ENCODE results near the gene ATP2C2.
"Not testable (repeated sequence)": the region's sequence is repeated elsewhere in the genome, so short reads cannot be mapped to it uniquely, and the experiment has no call there.

Gene ATP2C2

DNA sequence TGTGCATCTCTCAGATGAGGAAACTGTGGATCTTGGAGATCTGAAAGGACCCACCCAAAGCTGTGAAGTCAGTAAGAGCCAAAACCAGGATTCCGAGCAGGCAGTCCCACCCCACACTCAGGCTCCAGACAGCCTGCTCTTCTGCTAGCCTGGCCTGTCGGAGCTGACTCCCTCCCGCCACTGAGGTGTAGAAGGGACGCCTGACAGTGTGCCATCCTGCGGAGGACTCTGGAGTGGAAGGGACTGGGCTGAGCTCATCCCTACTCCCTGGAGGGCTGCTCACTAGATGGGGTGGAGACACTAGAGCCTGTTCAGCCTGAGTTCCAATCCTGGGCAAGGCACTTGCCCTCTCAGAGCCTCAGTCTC, 37.7 kb upstream of the ATP2C2 start:
- Histone ChIP-seq H3K4me3 (ENCODE audit: low read length) (no peak overlapping the region), H3K4me1 (ENCODE audit: control insufficient read depth, insufficient read depth, low read length) (peaks cover 19% of the 10 kb centered on the region), H3K9me3 (ENCODE audit: control insufficient read depth, low read length) (no peaks in the 10 kb centered on the region), H3K27me3 (ENCODE audit: control insufficient read depth, insufficient read depth, low read length) (no peaks in the 10 kb centered on the region), H3K9ac (ENCODE audit: low read length) (no peak overlapping the region), H3K36me3 (ENCODE audit: control insufficient read depth, insufficient read depth, low read length) (no peaks in the 10 kb centered on the region)

DNA sequence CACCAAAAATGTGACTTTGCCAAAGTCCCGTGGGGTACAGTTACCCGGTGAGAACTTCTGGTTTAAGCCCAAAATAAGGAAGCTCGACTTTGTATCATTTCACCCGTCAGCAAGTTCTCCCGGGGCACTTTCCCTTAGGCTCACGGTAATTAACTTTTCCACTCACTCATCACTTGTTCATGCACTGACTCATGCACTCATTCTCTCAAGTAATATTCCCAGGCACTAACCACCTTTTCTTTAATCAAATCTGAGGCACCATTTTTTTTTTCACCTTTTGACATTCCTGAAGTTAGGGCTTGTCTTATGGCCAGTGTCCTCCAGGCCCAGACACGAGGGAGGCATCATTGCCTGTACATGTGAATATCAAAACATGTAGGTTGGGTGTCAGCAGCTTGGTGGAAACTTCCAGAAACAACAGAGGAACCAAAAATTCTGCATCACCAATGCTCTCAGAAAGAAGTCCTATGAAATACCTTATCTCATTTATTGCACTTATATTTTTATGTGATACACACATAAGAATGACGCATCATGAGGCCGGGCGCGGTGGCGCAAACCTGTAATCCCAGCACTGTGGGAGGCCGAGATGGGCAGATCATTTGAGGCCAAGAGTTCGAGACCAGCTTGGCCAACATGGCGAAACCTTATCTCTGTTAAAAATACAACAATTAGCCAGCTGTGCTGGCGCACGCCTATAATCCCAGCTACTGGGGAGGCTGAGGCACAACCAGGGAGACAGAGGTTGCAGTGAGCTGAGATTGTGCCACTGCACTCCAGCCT, 36.1 kb upstream of the ATP2C2 start:
- Histone ChIP-seq H3K9me3 (ENCODE audit: control insufficient read depth, low read length) (no peaks in the 10 kb centered on the region), H3K9ac (ENCODE audit: low read length) (no peak overlapping the region), H3K36me3 (ENCODE audit: control insufficient read depth, insufficient read depth, low read length) (no peaks in the 10 kb centered on the region), H3K4me1 (ENCODE audit: control insufficient read depth, insufficient read depth, low read length) (peaks cover 19% of the 10 kb centered on the region), H3K27me3 (ENCODE audit: control insufficient read depth, insufficient read depth, low read length) (no peaks in the 10 kb centered on the region), H3K4me3 (ENCODE audit: low read length) (no peak overlapping the region)

DNA sequence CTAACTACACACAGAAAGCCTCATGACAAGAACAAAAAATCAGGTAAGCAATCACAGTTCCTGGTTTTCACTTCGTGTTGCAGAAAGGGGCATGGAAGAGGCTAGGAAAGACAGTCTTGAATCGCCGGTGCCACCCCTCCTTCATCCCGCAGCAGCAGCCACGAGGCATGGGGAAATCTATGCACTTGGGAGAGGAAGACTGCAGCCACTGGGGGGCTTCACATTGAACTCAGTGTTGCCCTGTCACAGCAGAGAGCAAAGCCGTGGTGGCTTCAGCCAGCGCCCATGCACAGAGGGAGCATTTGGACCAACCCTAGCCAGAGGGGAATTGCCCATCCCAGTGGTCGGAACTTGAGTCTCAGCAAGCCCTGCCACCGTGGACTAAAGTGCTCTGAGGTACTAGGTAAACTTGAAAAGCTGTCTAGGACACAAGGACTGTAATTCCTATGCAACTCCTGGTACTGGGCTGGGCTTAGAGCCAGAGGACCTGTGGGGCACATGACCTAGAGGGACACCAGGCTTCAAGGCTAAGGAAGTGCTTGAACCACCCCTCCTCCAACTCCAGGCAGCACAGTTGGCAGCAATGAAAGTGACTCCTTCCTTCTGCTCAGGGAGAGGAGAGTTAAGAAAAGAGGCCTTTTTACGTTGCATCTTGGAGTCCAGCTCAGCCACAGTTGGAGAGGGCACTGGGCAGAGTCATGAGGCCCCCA, 35.2 kb upstream of the ATP2C2 start:
- Histone ChIP-seq H3K36me3 (ENCODE audit: control insufficient read depth, insufficient read depth, low read length) (no peaks in the 10 kb centered on the region), H3K27me3 (ENCODE audit: control insufficient read depth, insufficient read depth, low read length) (no peaks in the 10 kb centered on the region), H3K9me3 (ENCODE audit: control insufficient read depth, low read length) (no peaks in the 10 kb centered on the region), H3K4me3 (ENCODE audit: low read length) (no peak overlapping the region), H3K9ac (ENCODE audit: low read length) (no peak overlapping the region), H3K4me1 (ENCODE audit: control insufficient read depth, insufficient read depth, low read length) (peaks cover 19% of the 10 kb centered on the region)

DNA sequence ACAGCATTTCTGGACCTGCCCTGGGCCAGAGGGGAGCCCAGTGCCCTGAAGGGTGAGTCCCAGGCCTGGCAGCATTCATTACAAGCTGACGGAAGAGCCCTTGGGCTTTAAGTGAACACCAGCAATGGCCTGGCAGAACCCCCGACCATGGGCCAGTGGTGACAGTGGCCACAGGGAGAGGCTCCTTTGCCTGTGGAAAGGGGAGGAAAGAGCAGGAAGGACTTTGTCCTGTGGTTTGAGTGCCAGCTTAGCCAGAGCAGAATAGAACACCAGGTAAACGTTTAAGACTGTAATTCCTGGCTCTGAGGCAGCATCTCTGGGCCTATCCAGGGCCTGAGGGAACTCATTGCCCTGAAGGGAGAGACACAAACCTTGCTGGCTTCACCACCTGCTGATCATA, 34.3 kb upstream of the ATP2C2 start:
- no peaks in the 10 kb centered on the region for H3K27me3 ChIP-seq (ENCODE audit: control insufficient read depth, insufficient read depth, low read length)
- H3K36me3 ChIP-seq (ENCODE audit: control insufficient read depth, insufficient read depth, low read length) = no peaks in the 10 kb centered on the region
- no peaks in the 10 kb centered on the region for H3K9me3 ChIP-seq (ENCODE audit: control insufficient read depth, low read length)
- no peak overlapping the region for H3K9ac ChIP-seq (ENCODE audit: low read length)
- H3K4me1 ChIP-seq (ENCODE audit: control insufficient read depth, insufficient read depth, low read length) = peaks cover 19% of the 10 kb centered on the region
- no peak overlapping the region for H3K4me3 ChIP-seq (ENCODE audit: low read length)

DNA sequence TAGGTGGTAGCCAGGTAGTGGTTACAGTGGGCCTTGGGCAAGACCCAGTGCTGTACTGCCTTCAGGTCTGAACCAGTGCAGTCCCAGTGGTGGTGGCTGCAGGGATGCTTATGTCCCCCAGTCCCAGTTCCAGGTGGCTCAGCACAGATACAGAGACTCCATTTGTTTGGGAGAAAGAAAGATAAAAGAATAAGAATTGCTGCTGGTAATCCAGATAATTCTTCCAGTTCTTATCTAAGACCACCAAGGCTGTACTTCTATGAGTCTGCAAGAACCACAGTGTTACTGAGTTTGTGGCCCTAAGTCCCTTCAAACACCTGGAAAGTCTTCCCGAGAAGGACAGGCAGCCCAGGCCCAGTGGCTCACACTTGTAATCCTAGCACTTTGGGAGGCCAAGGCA, 33.9 kb upstream of the ATP2C2 start:
- peaks cover 19% of the 10 kb centered on the region for H3K4me1 ChIP-seq (ENCODE audit: control insufficient read depth, insufficient read depth, low read length)
- no peaks in the 10 kb centered on the region for H3K9me3 ChIP-seq (ENCODE audit: control insufficient read depth, low read length)
- no peak overlapping the region for H3K4me3 ChIP-seq (ENCODE audit: low read length)
- no peak overlapping the region for H3K9ac ChIP-seq (ENCODE audit: low read length)
- H3K27me3 ChIP-seq (ENCODE audit: control insufficient read depth, insufficient read depth, low read length) = no peaks in the 10 kb centered on the region
- H3K36me3 ChIP-seq (ENCODE audit: control insufficient read depth, insufficient read depth, low read length) = no peaks in the 10 kb centered on the region

DNA sequence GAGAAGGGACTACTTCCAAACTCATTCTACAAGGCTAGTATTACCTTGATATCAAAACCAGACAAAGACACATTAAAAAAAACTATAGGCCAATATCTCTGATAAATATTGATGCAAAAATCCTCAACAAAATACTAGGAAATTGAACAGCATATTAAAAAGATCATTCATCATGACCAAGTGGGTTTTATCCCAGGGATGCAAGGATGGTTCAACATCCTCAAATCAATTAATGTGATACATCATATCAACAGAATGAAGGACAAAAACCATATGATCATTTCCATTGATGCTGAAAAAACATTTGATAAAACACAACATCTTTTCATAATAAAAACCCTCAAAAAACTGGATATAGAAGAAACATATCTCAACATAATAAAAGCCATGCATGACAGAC, 31.1 kb upstream of the ATP2C2 start:
- not testable (repeated sequence) for H3K4me3 ChIP-seq (ENCODE audit: low read length); H3K9me3 ChIP-seq (ENCODE audit: control insufficient read depth, low read length); H3K27me3 ChIP-seq (ENCODE audit: control insufficient read depth, insufficient read depth, low read length); H3K9ac ChIP-seq (ENCODE audit: low read length); H3K36me3 ChIP-seq (ENCODE audit: control insufficient read depth, insufficient read depth, low read length)
- H3K4me1 ChIP-seq (ENCODE audit: control insufficient read depth, insufficient read depth, low read length) = peaks cover 19% of the 10 kb centered on the region

DNA sequence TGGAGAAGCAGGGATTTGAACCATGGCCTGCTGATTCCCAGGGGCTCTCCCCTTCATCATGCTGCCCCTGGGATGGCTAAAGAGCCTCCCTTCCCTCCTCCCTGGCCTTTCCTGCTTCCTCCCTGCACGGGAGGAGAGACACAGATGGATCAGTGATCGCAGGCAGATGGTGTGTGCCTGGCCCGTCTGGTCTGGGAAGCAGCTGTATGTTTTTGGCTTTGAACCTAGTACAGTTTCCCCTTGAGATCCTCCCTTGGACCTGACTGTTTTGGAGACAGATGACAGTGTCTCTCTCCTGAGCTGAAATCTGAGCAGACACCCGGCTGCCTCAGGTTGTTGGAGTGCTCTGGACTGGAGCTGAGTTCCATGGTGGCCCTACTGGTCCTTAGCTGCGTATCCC, 29.0 kb upstream of the ATP2C2 start:
- peaks cover 4% of the 10 kb centered on the region for H3K4me1 ChIP-seq (ENCODE audit: control insufficient read depth, insufficient read depth, low read length)
- no peaks in the 10 kb centered on the region for H3K9me3 ChIP-seq (ENCODE audit: control insufficient read depth, low read length)
- no peaks in the 10 kb centered on the region for H3K27me3 ChIP-seq (ENCODE audit: control insufficient read depth, insufficient read depth, low read length)
- H3K36me3 ChIP-seq (ENCODE audit: control insufficient read depth, insufficient read depth, low read length) = no peaks in the 10 kb centered on the region
- H3K9ac ChIP-seq (ENCODE audit: low read length) = no peak overlapping the region
- H3K4me3 ChIP-seq (ENCODE audit: low read length) = no peak overlapping the region

DNA sequence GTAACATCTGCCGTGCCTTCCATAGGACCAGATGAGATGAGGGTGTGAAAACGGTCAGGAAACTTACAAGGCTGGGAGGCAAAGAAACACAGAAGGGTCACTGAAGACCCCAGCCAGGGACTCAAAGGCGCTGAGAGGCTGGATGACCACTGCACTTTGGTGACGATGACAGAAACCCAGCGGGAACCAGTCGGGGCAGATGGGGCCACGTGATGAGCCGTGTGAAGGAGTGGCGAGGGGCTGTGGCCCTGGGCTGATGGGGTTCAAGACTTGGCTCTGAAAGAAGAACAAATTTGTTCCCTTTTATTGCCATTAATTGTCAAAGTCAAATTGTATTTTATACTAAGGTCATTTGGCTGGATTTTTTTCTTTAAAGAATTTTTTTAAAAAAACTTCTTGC, 28.6 kb upstream of the ATP2C2 start:
- Histone ChIP-seq H3K4me1 (ENCODE audit: control insufficient read depth, insufficient read depth, low read length) (no peaks in the 10 kb centered on the region), H3K9ac (ENCODE audit: low read length) (no peak overlapping the region), H3K27me3 (ENCODE audit: control insufficient read depth, insufficient read depth, low read length) (no peaks in the 10 kb centered on the region), H3K4me3 (ENCODE audit: low read length) (no peak overlapping the region), H3K36me3 (ENCODE audit: control insufficient read depth, insufficient read depth, low read length) (no peaks in the 10 kb centered on the region), H3K9me3 (ENCODE audit: control insufficient read depth, low read length) (no peaks in the 10 kb centered on the region)

DNA sequence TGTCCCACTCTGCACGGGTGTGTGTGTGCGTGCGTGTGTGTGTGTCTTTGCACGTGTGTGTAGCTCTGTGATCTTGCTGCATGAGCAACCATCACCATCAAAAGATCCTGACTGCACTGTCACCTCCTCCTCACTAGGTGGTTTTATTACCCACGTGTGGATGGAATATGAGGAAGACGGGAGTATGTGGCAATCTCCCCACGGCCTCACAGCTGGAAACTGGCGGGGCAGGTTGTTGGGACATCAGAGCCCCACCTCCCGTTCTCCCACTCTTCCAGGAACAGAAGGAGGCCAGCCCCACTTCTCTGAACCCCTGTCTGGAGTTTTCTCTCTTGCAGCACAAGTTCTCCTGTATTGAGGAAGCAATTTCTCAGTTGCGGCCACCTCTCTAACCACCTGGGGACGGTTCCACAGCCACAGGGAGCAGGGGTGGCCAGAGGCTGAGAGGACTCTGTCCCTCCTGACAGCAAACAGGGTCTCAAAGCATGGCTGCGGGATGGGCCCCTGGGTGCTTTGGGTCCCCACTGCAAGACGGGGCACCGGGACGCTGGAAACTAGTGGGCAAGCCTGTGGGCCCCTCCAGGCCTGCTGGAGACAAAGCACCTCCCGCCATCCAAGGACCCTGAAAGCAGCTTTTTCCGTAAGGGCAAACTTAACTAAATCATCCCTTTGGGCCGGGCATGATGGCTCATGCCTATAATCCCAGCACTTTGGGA, 27.9 kb upstream of the ATP2C2 start:
- H3K9ac ChIP-seq (ENCODE audit: low read length) = no peak overlapping the region
- H3K4me3 ChIP-seq (ENCODE audit: low read length) = no peak overlapping the region
- no peaks in the 10 kb centered on the region for H3K27me3 ChIP-seq (ENCODE audit: control insufficient read depth, insufficient read depth, low read length)
- no peaks in the 10 kb centered on the region for H3K4me1 ChIP-seq (ENCODE audit: control insufficient read depth, insufficient read depth, low read length)
- no peaks in the 10 kb centered on the region for H3K36me3 ChIP-seq (ENCODE audit: control insufficient read depth, insufficient read depth, low read length)
- no peaks in the 10 kb centered on the region for H3K9me3 ChIP-seq (ENCODE audit: control insufficient read depth, low read length)

DNA sequence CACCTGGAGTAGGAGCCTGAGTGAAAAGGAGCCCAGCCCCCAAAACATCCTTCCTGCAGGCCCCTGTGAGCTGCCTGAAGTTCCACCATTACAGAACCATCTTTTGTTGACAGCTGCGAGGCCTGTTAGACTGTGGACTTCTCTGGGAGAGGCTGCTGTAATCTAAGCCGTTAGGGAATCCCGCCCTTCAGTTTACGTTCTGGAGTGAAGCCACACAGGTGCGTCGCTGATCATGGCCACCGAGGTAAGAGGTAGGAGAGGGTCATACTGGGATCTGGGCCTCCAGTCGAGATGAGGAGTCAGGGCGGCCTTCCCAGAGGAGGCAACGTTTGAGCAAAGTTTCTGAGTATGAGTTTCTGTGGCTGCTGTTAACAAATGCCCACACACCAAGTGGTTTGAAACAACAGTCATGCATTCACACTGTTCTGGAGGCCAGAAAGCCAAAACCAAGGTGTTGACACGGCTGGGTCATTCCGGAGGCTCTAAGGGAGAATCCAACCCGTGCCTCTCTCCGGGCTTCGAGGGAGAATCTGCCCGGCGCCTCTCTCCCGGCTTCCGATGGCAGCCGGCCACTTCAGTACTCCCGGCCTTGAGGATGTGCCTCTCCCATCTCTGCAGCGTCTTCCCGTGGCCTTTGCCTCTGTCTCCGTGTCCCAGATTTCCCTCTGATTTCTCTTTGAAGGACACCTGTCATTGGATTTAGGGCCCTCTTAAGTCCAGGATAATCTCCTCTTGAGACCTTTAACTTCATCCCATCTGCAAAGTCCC, 26.6 kb upstream of the ATP2C2 start:
- Histone ChIP-seq H3K4me1 (ENCODE audit: control insufficient read depth, insufficient read depth, low read length) (no peaks in the 10 kb centered on the region), H3K36me3 (ENCODE audit: control insufficient read depth, insufficient read depth, low read length) (no peaks in the 10 kb centered on the region), H3K9me3 (ENCODE audit: control insufficient read depth, low read length) (no peaks in the 10 kb centered on the region), H3K4me3 (ENCODE audit: low read length) (no peak overlapping the region), H3K27me3 (ENCODE audit: control insufficient read depth, insufficient read depth, low read length) (no peaks in the 10 kb centered on the region), H3K9ac (ENCODE audit: low read length) (no peak overlapping the region)

DNA sequence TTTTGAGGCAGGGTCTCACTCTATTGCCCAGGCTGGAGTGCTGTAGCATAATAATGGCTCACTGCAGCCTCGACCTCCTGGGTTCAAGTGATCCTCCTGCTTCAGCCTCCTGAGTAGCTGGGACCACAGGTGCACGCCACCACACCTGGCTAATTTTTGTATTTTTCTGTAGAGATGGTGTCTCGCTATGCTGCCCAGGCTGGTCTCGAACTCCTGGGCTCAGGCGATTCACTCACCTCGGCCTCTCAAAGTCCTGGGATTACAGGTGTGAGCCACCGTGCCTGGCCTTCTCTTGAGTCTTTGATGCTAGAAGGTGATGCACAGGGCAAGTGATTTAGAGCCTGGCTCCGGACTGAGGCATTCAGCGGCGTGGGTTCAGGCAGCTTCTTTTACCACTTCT, 24.5 kb upstream of the ATP2C2 start:
- H3K4me1 ChIP-seq (ENCODE audit: control insufficient read depth, insufficient read depth, low read length); H3K9me3 ChIP-seq (ENCODE audit: control insufficient read depth, low read length); H3K9ac ChIP-seq (ENCODE audit: low read length); H3K4me3 ChIP-seq (ENCODE audit: low read length); H3K27me3 ChIP-seq (ENCODE audit: control insufficient read depth, insufficient read depth, low read length); H3K36me3 ChIP-seq (ENCODE audit: control insufficient read depth, insufficient read depth, low read length): not testable (repeated sequence)

DNA sequence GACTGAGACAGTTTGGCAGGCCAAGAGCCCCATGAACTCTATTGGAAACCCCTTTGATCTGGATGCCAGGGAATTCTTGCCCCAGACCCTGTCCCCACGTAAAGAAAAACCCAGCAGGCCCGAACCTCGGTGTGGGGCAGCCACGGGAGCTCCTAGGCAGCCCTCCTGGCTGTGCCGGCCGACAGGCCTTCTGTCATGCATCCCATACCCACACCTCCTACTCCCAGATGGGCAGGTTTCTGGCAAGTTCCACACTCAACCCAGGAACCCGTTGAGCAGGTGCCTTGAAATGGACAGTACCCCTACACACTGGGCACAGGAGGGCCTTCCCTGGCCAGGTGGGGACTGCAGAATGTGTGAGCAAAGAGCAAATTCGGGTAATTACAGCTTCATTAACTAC, 23.6 kb upstream of the ATP2C2 start:
- Histone ChIP-seq H3K36me3 (ENCODE audit: control insufficient read depth, insufficient read depth, low read length) (no peaks in the 10 kb centered on the region), H3K4me3 (ENCODE audit: low read length) (no peak overlapping the region), H3K4me1 (ENCODE audit: control insufficient read depth, insufficient read depth, low read length) (peaks cover 4% of the 10 kb centered on the region), H3K9me3 (ENCODE audit: control insufficient read depth, low read length) (no peaks in the 10 kb centered on the region), H3K9ac (ENCODE audit: low read length) (no peak overlapping the region), H3K27me3 (ENCODE audit: control insufficient read depth, insufficient read depth, low read length) (no peaks in the 10 kb centered on the region)

Measured in mucosa of stomach (tissue), 1 donor.